Liver (tissue), 9 donors: ENCODE data around the gene SIGLEC10. TPM values are rescaled to one million over a fixed set of nuclear protein-coding genes. Genes with fewer than 3 reads are reported as not detected.

ENCODE experiments used
- DNase-seq: peaks from one replicate; pipeline ENCODE4 v3.0.0-alpha.2; 2017; ENCODE audit warnings: low spot score
- H3K27ac ChIP-seq, 2 donors: one replicate each; pipeline ENCODE4 v1.7.0; 2013; ENCODE audit warnings: inconsistent platforms in 2 of 2, low read length in 2 of 2, control low read depth in 1 of 2, low read depth in 1 of 2, mild to moderate bottlenecking in 1 of 2
- H3K27me3 ChIP-seq, 4 donors: one replicate each; pipeline versions ENCODE4 v1.6.1 to v1.7.0; 2013; ENCODE audit warnings: low read length in 3 of 4, inconsistent platforms in 1 of 4, mild to moderate bottlenecking in 1 of 4, moderate library complexity in 1 of 4; ENCODE audit not compliant: control insufficient read depth in 4 of 4, insufficient read depth in 4 of 4
- H3K36me3 ChIP-seq, 4 donors: one replicate each; pipeline versions ENCODE4 v1.6.1 to v1.7.0; 2013; ENCODE audit warnings: low read length in 3 of 4, mild to moderate bottlenecking in 3 of 4, low read depth in 1 of 4, moderate library complexity in 1 of 4; ENCODE audit not compliant: control insufficient read depth in 4 of 4, insufficient read depth in 3 of 4
- H3K4me1 ChIP-seq, 4 donors: one replicate each; pipeline versions ENCODE4 v1.6.1 to v1.7.0; 2013; ENCODE audit warnings: low read length in 3 of 4, mild to moderate bottlenecking in 3 of 4, moderate library complexity in 1 of 4; ENCODE audit not compliant: control insufficient read depth in 4 of 4, insufficient read depth in 4 of 4
- H3K4me3 ChIP-seq, 3 donors: one replicate each; pipeline versions ENCODE4 v1.6.1 to v1.7.0; 2013; ENCODE audit warnings: low read length in 3 of 3, control low read depth in 1 of 3, low read depth in 1 of 3, mild to moderate bottlenecking in 1 of 3
- H3K9ac ChIP-seq, 2 donors: one replicate each; pipeline ENCODE4 v1.7.0; 2013; ENCODE audit warnings: low read length in 2 of 2, mild to moderate bottlenecking in 2 of 2, moderate library complexity in 2 of 2, control low read depth in 1 of 2, low read depth in 1 of 2
- H3K9me3 ChIP-seq, 4 donors: one replicate each; pipeline versions ENCODE4 v1.6.1 to v1.7.0; 2013; ENCODE audit warnings: low read length in 3 of 4; ENCODE audit not compliant: control insufficient read depth in 4 of 4
- ATF3 ChIP-seq: IDR thresholded peaks from 2 replicates; pipeline ENCODE4 v1.6.1; 2016; ENCODE audit warnings: antibody characterized with exemption
- CTCF ChIP-seq: fragments of 150-350 bp; IDR thresholded peaks from 2 replicates; pipeline ENCODE4 v1.5.1; 2017; ENCODE audit warnings: improper control_type of control experiment, low read depth, low read length; ENCODE audit not compliant: missing input control
- EGR1 ChIP-seq, 2 donors: IDR thresholded peaks; 2 replicates each; pipeline ENCODE4 v1.6.1; 2016 to 2018; ENCODE audit warnings: antibody characterized with exemption in 2 of 2, low read depth in 2 of 2
- GABPA ChIP-seq, 2 donors: IDR thresholded peaks in 1 of 2; conservative IDR thresholded peaks in 1 of 2; 2 replicates each; pipeline ENCODE4 v1.6.1; 2016; ENCODE audit warnings: antibody characterized with exemption in 2 of 2, mild to moderate bottlenecking in 1 of 2, moderate library complexity in 1 of 2
- HNF4A ChIP-seq, 2 donors: conservative IDR thresholded peaks; 2 replicates each; pipeline ENCODE4 v1.6.1; 2016; ENCODE audit warnings: antibody characterized with exemption in 2 of 2, mild to moderate bottlenecking in 2 of 2
- HNF4G ChIP-seq: IDR thresholded peaks from 2 replicates; pipeline ENCODE4 v1.6.1; 2016; ENCODE audit warnings: antibody characterized with exemption
- JUND ChIP-seq, 2 donors: IDR thresholded peaks; 2 replicates each; pipeline ENCODE4 v1.6.1; 2016; ENCODE audit warnings: antibody characterized with exemption in 2 of 2
- MAX ChIP-seq: IDR thresholded peaks from 2 replicates; pipeline ENCODE4 v1.6.1; 2016; ENCODE audit warnings: antibody characterized with exemption
- NR2F2 ChIP-seq: IDR thresholded peaks from 2 replicates; pipeline ENCODE4 v1.6.1; 2016; ENCODE audit warnings: antibody characterized with exemption
- RAD21 ChIP-seq, 2 donors: IDR thresholded peaks; 2 replicates each; pipeline ENCODE4 v1.6.1; 2016; ENCODE audit warnings: antibody characterized with exemption in 2 of 2, mild to moderate bottlenecking in 2 of 2
- REST ChIP-seq: IDR thresholded peaks from 2 replicates; pipeline ENCODE4 v1.6.1; 2016; ENCODE audit warnings: antibody characterized with exemption, mild to moderate bottlenecking
- RXRA ChIP-seq, 2 donors: IDR thresholded peaks; 2 replicates each; pipeline ENCODE4 v1.6.1; 2017 to 2018; ENCODE audit warnings: antibody characterized with exemption in 2 of 2, mild to moderate bottlenecking in 1 of 2
- SP1 ChIP-seq: IDR thresholded peaks from 2 replicates; pipeline ENCODE4 v1.6.1; 2018; ENCODE audit warnings: antibody characterized with exemption, mild to moderate bottlenecking
- TAF1 ChIP-seq: conservative IDR thresholded peaks from 2 replicates; pipeline ENCODE4 v1.6.1; 2016; ENCODE audit warnings: antibody characterized with exemption, mild to moderate bottlenecking
- YY1 ChIP-seq: IDR thresholded peaks from 2 replicates; pipeline ENCODE4 v1.6.1; 2016; ENCODE audit warnings: antibody characterized with exemption, mild to moderate bottlenecking
- ZBTB33 ChIP-seq: IDR thresholded peaks from 2 replicates; pipeline ENCODE4 v1.6.1; 2016; ENCODE audit warnings: antibody characterized with exemption
- WGBS: extraction: QIAGEN DNeasy Blood & Tissue Kit; methylation state at CpG from one replicate; pipeline ENCODE4 v1.1.7; 2013; 5-methylcytosine and 5-hydroxymethylcytosine counted together
- polyA plus RNA-seq, 2 donors: library from polyadenylated mRNA; stranded (reverse) in 1 of 2; unstranded in 1 of 2; fragments of 200-250 nt in 1 of 2; fragments of >200 nt in 1 of 2; fragmentation: Nextera tagmentation in 1 of 2; extraction: Ambion mirVana in 1 of 2; gene quantifications; one replicate each; pipeline versions ENCODE4 v1.2.1 to v1.2.3, GENCODE V29; 2013 to 2015
- total RNA-seq, 2 donors: library from RNA; depleted of rRNA; stranded (reverse); fragments of >200 nt; gene quantifications; one replicate each; pipeline ENCODE4 v1.2.3, GENCODE V29; 2014
- donor health status: healthy.
- donor health status: healthy.
- donor health status: healthy.
- donor health status: healthy.
- donor health status: healthy.

The SIGLEC10 gene
- total RNA-seq (1 to 10 TPM; 4.9 to 8.4 TPM), polyA plus RNA-seq (1 to 10 TPM; 1.7 to 8.0 TPM)

GRCh38 chr19:51417107-51417809, at the start of gene SIGLEC10:
Gene SIGLEC10 (minus strand): TSS chr19:51417642. CDS start chr19:51417581, 61 bp downstream.
- no peak for DNase-seq
- H3K27ac ChIP-seq: peak within 1 kb of the TSS; percentile 18 to 25
- H3K9me3 ChIP-seq: no peaks in the 10 kb centered on the region
- peak within 1 kb of the TSS in 2 of 3 donors; percentile 12 to 17 for H3K4me3 ChIP-seq
- H3K4me1 ChIP-seq: no peaks in the 10 kb centered on the region
- 60% methylated on average over 21 of the region's 21 CpGs for WGBS
- TF ChIP-seq YY1 (no peak), EGR1 (IDR thresholded peaks at IDR 0.05; ENCODE audit: low read depth in 2 of 2) (no peak), REST (no peak), MAX (no peak), SP1 (no peak), TAF1 (no peak), CTCF (no peak), GABPA (IDR thresholded peaks at IDR 0.05 in 1 of 2, conservative IDR thresholded peaks at IDR 0.05 in 1 of 2) (no peak), ZBTB33 (no peak), RXRA (IDR thresholded peaks at IDR 0.05) (no peak)
- no peaks in the 10 kb centered on the region for H3K36me3 ChIP-seq
- H3K9ac ChIP-seq: no peak within 1 kb of the TSS
- no peaks in the 10 kb centered on the region for H3K27me3 ChIP-seq

GRCh38 chr19:51466723-51467122, 49.3 kb upstream of the SIGLEC10 start:
- no peak overlapping the region for H3K9ac ChIP-seq
- H3K27me3 ChIP-seq: no peaks in the 10 kb centered on the region
- H3K9me3 ChIP-seq: no peaks in the 10 kb centered on the region
- H3K27ac ChIP-seq: no peak overlapping the region
- DNase-seq: no peak
- no peak overlapping the region for H3K4me3 ChIP-seq
- no peaks in the 10 kb centered on the region for H3K36me3 ChIP-seq
- 43% methylated on average over 3 of the region's 3 CpGs for WGBS
- peaks cover 0 to 7% (median 0%) of the 10 kb centered on the region in 4 donors for H3K4me1 ChIP-seq
- TF ChIP-seq GABPA (IDR thresholded peaks at IDR 0.05 in 1 of 2, conservative IDR thresholded peaks at IDR 0.05 in 1 of 2): no peak
- no peak for TF ChIP-seq TAF1
- TF ChIP-seq HNF4A (conservative IDR thresholded peaks at IDR 0.05): no peak
- TF ChIP-seq CTCF: no peak
- TF ChIP-seq NR2F2: no peak
- TF ChIP-seq HNF4G: no peak
- TF ChIP-seq RAD21 (IDR thresholded peaks at IDR 0.05): no peak
- TF ChIP-seq ATF3: no peak
- TF ChIP-seq JUND (IDR thresholded peaks at IDR 0.05): no peak
- no peak for TF ChIP-seq EGR1 (IDR thresholded peaks at IDR 0.05; ENCODE audit: low read depth in 2 of 2)
- no peak for TF ChIP-seq REST
- TF ChIP-seq YY1: no peak
- TF ChIP-seq MAX: no peak
